Measurements from ENCODE around the gene COX8A.
"Not testable (repeated sequence)": the region's sequence is repeated elsewhere in the genome, so short reads cannot be mapped to it uniquely, and the experiment has no call there.

COX8A gene

GRCh38 chr11:63974259-63975143, at the start of gene COX8A:
COX8A (plus strand) TSS chr11:63974620; CDS start chr11:63974681, 61 bp downstream.
- peak; percentile 98 for DNase-seq

- no peak for DNase-seq
Measured at GRCh38 chr11:63929616-63930015, 44.8 kb upstream of the COX8A start.

- DNase-seq: no peak
Measured at GRCh38 chr11:63931045-63931444, 43.4 kb upstream of the COX8A start.

GRCh38 chr11:63931876-63932275, 42.5 kb upstream of the COX8A start:
- no peak for DNase-seq

GRCh38 chr11:63933459-63933858, 41.0 kb upstream of the COX8A start:
- no peak for DNase-seq

GRCh38 chr11:63937713-63938478, 36.5 kb upstream of the COX8A start:
- peak; percentile 70 for DNase-seq

- peak; percentile 96 for DNase-seq
Measured at GRCh38 chr11:63938479-63939396, 35.7 kb upstream of the COX8A start, which contains the start of gene NAA40. NAA40 (plus strand) TSS chr11:63939002; CDS start chr11:63939097, 95 bp downstream.

- DNase-seq: no peak
Measured at GRCh38 chr11:63939397-63939891, 35.0 kb upstream of the COX8A start.

- no peak for DNase-seq
Measured at GRCh38 chr11:63940786-63941185, 33.6 kb upstream of the COX8A start.

GRCh38 chr11:63941901-63942300, 32.5 kb upstream of the COX8A start:
- DNase-seq: no peak

GRCh38 chr11:63942803-63943202, 31.6 kb upstream of the COX8A start:
- DNase-seq: no peak

GRCh38 chr11:63944987-63945386, 29.4 kb upstream of the COX8A start:
- DNase-seq: no peak

- peak; percentile 78 for DNase-seq
Measured at GRCh38 chr11:63945477-63946163, 28.8 kb upstream of the COX8A start.

- DNase-seq: no peak
Measured at GRCh38 chr11:63951779-63952536, 22.5 kb upstream of the COX8A start.

- DNase-seq: no peak
Measured at GRCh38 chr11:63952570-63952969, 21.9 kb upstream of the COX8A start.

GRCh38 chr11:63958008-63958407, 16.4 kb upstream of the COX8A start:
- no peak for DNase-seq

GRCh38 chr11:63961608-63962412, 12.6 kb upstream of the COX8A start:
- no peak for DNase-seq

GRCh38 chr11:63963895-63964294, 10.5 kb upstream of the COX8A start:
- DNase-seq: not testable (repeated sequence)

GRCh38 chr11:63966444-63966843, 8.0 kb upstream of the COX8A start:
- no peak for DNase-seq

GRCh38 chr11:63969461-63969860, 5.0 kb upstream of the COX8A start:
- no peak for DNase-seq
